GM23248 (cell line): ENCODE results near the gene PNPLA7. TPM values are rescaled to one million over a fixed set of nuclear protein-coding genes. Genes with fewer than 3 reads are reported as not detected.

ENCODE experiments used
- DNase-seq: peaks from one replicate; pipeline ENCODE4 v3.0.0-alpha.2; 2015
- H2AFZ ChIP-seq: fragments of 200-600 bp; sonication (generic); 2 replicates; pipeline ENCODE4 v1.6.1; 2016; ENCODE audit warnings: antibody characterized with exemption
- H3F3A ChIP-seq: fragments of 200-600 bp; sonication (generic); 2 replicates; pipeline ENCODE4 v1.6.1; 2016; ENCODE audit warnings: mild to moderate bottlenecking, antibody characterized with exemption, mixed run types; ENCODE audit not compliant: insufficient read depth
- H3K27ac ChIP-seq: fragments of 200-600 bp; sonication (generic); 2 replicates; pipeline ENCODE4 v1.5.1; 2016; ENCODE audit warnings: mild to moderate bottlenecking
- H3K27me3 ChIP-seq: fragments of 200-600 bp; sonication (generic); replicated peaks from 2 replicates; pipeline ENCODE4 v1.6.1; 2016; ENCODE audit warnings: mild to moderate bottlenecking; ENCODE audit not compliant: insufficient read depth
- H3K36me3 ChIP-seq: fragments of 200-600 bp; sonication (generic); 2 replicates; pipeline ENCODE4 v1.6.1; 2016; ENCODE audit warnings: low read depth, mild to moderate bottlenecking
- H3K4me1 ChIP-seq: fragments of 200-600 bp; sonication (generic); 2 replicates; pipeline ENCODE4 v1.6.1; 2016; ENCODE audit warnings: mild to moderate bottlenecking; ENCODE audit not compliant: insufficient read depth
- H3K4me2 ChIP-seq: fragments of 200-600 bp; sonication (generic); one replicate; pipeline ENCODE4 v1.6.1; 2016; ENCODE audit warnings: mild to moderate bottlenecking; ENCODE audit not compliant: unreplicated experiment
- H3K4me3 ChIP-seq: fragments of 200-600 bp; sonication (generic); 2 replicates; pipeline ENCODE4 v1.5.1; 2016; ENCODE audit warnings: mild to moderate bottlenecking
- H3K79me2 ChIP-seq: fragments of 200-600 bp; sonication (generic); 2 replicates; pipeline ENCODE4 v1.6.1; 2016; ENCODE audit warnings: mild to moderate bottlenecking; ENCODE audit not compliant: insufficient read depth
- H3K9ac ChIP-seq: fragments of 200-600 bp; sonication (generic); 2 replicates; pipeline ENCODE4 v1.6.1; 2016; ENCODE audit warnings: mild to moderate bottlenecking
- H3K9me2 ChIP-seq: fragments of 200-600 bp; sonication (generic); 2 replicates; pipeline ENCODE4 v1.6.1; 2016; ENCODE audit warnings: mixed run types, mild to moderate bottlenecking, moderate library complexity; ENCODE audit not compliant: insufficient read depth
- H3K9me3 ChIP-seq: fragments of 200-600 bp; sonication (generic); one replicate; pipeline ENCODE4 v1.6.1; 2017; ENCODE audit warnings: low read depth
- H4K20me1 ChIP-seq: fragments of 200-600 bp; sonication (generic); 2 replicates; pipeline ENCODE4 v1.6.0; 2016; ENCODE audit not compliant: insufficient read depth
- EZH2 ChIP-seq: fragments of 200-600 bp; sonication (generic); IDR thresholded peaks from 2 replicates; pipeline ENCODE4 v1.6.1; 2018; ENCODE audit warnings: antibody characterized with exemption, mild to moderate bottlenecking; ENCODE audit not compliant: insufficient read depth, poor library complexity, severe bottlenecking
- EZH2phosphoT487 ChIP-seq: fragments of 200-600 bp; sonication (generic); IDR thresholded peaks from 2 replicates; pipeline ENCODE4 v1.6.1; 2018; ENCODE audit warnings: antibody characterized with exemption, moderate library complexity, mild to moderate bottlenecking, low read depth; ENCODE audit not compliant: insufficient read depth
- WGBS, 2 experiments: methylation state at CpG; one replicate each; pipeline ENCODE4 v1.1.6; 2015 to 2017; ENCODE audit warnings: low lambda C conversion rate in 2 of 2, low coverage in 1 of 2; ENCODE audit errors: missing lambda C conversion rate in 2 of 2; 5-methylcytosine and 5-hydroxymethylcytosine counted together
- in situ Hi-C: fragments of 300-500 bp; cut with MboI; formaldehyde crosslinking; loops from 2 replicates; pipeline ENCODE4 v1.15.0; 2020
- polyA plus RNA-seq: library from polyadenylated mRNA; unstranded; fragments of >200 nt; fragmentation: Nextera tagmentation; extraction: Ambion mirVana; gene quantifications from 2 replicates; pipeline ENCODE4 v1.2.1, GENCODE V29; 2016
- total RNA-seq: library from RNA; depleted of rRNA; stranded (reverse); fragments of >200 nt; shearing (Covaris generic); gene quantifications from 2 replicates; pipeline ENCODE4 v1.2.3, GENCODE V29; 2014

PNPLA7 gene
- total and polyA plus RNA-seq, 2 experiments from 2014 or later = 0.54 to 0.59 TPM

GRCh38 chr9:137578518-137579258 is 28.5 kb upstream of the PNPLA7 start, which contains the start of gene DPH7:
DPH7 (minus strand) TSS chr9:137578925; CDS start chr9:137578777, 148 bp downstream.
- 0 out of 2 replicates have a peak, but pooled peaks cover 5% of the 10 kb centered on the region for H3F3A ChIP-seq
- 2% methylated on average over 42 to 57 of the region's 82 CpGs for WGBS, 2 experiments
- H3K4me1 ChIP-seq = peaks cover 13% of the 10 kb centered on the region
- peak within 1 kb of the TSS; percentile 74 for H2AFZ ChIP-seq
- H3K27ac ChIP-seq = peak within 1 kb of the TSS; percentile 76
- in situ Hi-C loops = no loop called here
- H3K4me2 ChIP-seq = peak within 1 kb of the TSS; percentile 87
- H3K9me2 ChIP-seq = no peaks in the 10 kb centered on the region
- no peaks in the 10 kb centered on the region for H3K27me3 ChIP-seq
- H3K9me3 ChIP-seq = no peaks in the 10 kb centered on the region
- H3K79me2 ChIP-seq = peaks cover 60% of the 10 kb centered on the region
- peak within 1 kb of the TSS; percentile 86 for H3K9ac ChIP-seq
- H4K20me1 ChIP-seq = no peaks in the 10 kb centered on the region
- TF ChIP-seq EZH2phosphoT487 (no peak), EZH2 (no peak)
- peak within 1 kb of the TSS; percentile 84 for H3K4me3 ChIP-seq
- peaks cover 4% of the 10 kb centered on the region; the same call in 1 of the 2 replicates for H3K36me3 ChIP-seq
- DNase-seq = peak; percentile 97

GRCh38 chr9:137575716-137576411 is 25.7 kb upstream of the PNPLA7 start:
- no peak for DNase-seq
- H3K9ac ChIP-seq = no peak overlapping the region
- no peak overlapping the region for H3K4me3 ChIP-seq
- peaks cover 13% of the 10 kb centered on the region for H3K4me1 ChIP-seq
- H3K9me3 ChIP-seq = no peaks in the 10 kb centered on the region
- 0 out of 2 replicates have a peak, but pooled peaks cover 5% of the 10 kb centered on the region for H3F3A ChIP-seq
- no peaks in the 10 kb centered on the region for H4K20me1 ChIP-seq
- H3K27me3 ChIP-seq = no peaks in the 10 kb centered on the region
- in situ Hi-C loops = no loop called here
- 92 to 93% methylated on average over 12 of the region's 12 CpGs for WGBS, 2 experiments
- no peak overlapping the region for H3K27ac ChIP-seq
- no peaks in the 10 kb centered on the region for H3K9me2 ChIP-seq
- H3K4me2 ChIP-seq = no peak overlapping the region
- H3K79me2 ChIP-seq = peaks cover 53% of the 10 kb centered on the region
- TF ChIP-seq EZH2 (no peak), EZH2phosphoT487 (no peak)
- H3K36me3 ChIP-seq = peaks cover 9% of the 10 kb centered on the region
- H2AFZ ChIP-seq = no peak overlapping the region

- H3F3A ChIP-seq = 0 out of 2 replicates have a peak, but pooled peaks cover 5% of the 10 kb centered on the region
- H3K27ac ChIP-seq = no peak overlapping the region
- H3K4me2 ChIP-seq = no peak overlapping the region
- 60 to 71% methylated on average over 9 of the region's 9 CpGs for WGBS, 2 experiments
- no peaks in the 10 kb centered on the region for H3K9me3 ChIP-seq
- in situ Hi-C loops = no loop called here
- TF ChIP-seq EZH2phosphoT487 (no peak), EZH2 (no peak)
- peaks cover 58% of the 10 kb centered on the region for H3K79me2 ChIP-seq
- peaks cover 13% of the 10 kb centered on the region for H3K4me1 ChIP-seq
- no peak overlapping the region for H3K9ac ChIP-seq
- DNase-seq = peak; percentile 12
- no peak overlapping the region for H2AFZ ChIP-seq
- H3K27me3 ChIP-seq = no peaks in the 10 kb centered on the region
- peaks cover 9% of the 10 kb centered on the region for H3K36me3 ChIP-seq
- H4K20me1 ChIP-seq = no peaks in the 10 kb centered on the region
- no peak overlapping the region for H3K4me3 ChIP-seq
- H3K9me2 ChIP-seq = no peaks in the 10 kb centered on the region
Measured at GRCh38 chr9:137575364-137575715, 25.1 kb upstream of the PNPLA7 start.

GRCh38 chr9:137574192-137574591 is 24.0 kb upstream of the PNPLA7 start:
- DNase-seq = no peak
- Histone ChIP-seq H3K4me3 (no peak overlapping the region), H4K20me1 (no peaks in the 10 kb centered on the region), H3K79me2 (peaks cover 65% of the 10 kb centered on the region), H3F3A (0 out of 2 replicates have a peak, but pooled peaks cover 5% of the 10 kb centered on the region), H3K27ac (no peak overlapping the region), H3K9me2 (no peaks in the 10 kb centered on the region), H3K36me3 (peaks cover 9% of the 10 kb centered on the region), H3K27me3 (no peaks in the 10 kb centered on the region), H3K9ac (no peak overlapping the region), H3K9me3 (no peaks in the 10 kb centered on the region), H3K4me1 (peaks cover 9% of the 10 kb centered on the region), H2AFZ (no peak overlapping the region), H3K4me2 (no peak overlapping the region)
- TF ChIP-seq EZH2phosphoT487 = no peak
- 83 to 84% methylated on average over 10 of the region's 10 CpGs for WGBS, 2 experiments
- in situ Hi-C loops = no loop called here
